NK-92 (cell line): ENCODE data around the gene ZNF536.

Source experiments
- DNase-seq: peaks from one replicate; lab custom pipeline; 2025; ENCODE audit not compliant: unreplicated experiment; lab: John Stamatoyannopoulos, UW

ZNF536 gene

GRCh38 chr19:30361721-30362120 is 10.5 kb upstream of the ZNF536 start:
- no peak for DNase-seq

GRCh38 chr19:30362156-30362754 is 9.9 kb upstream of the ZNF536 start:
- no peak for DNase-seq

GRCh38 chr19:30363073-30363472 is 9.1 kb upstream of the ZNF536 start:
- no peak for DNase-seq

- no peak for DNase-seq
Observed at GRCh38 chr19:30364866-30365800, 7.1 kb upstream of the ZNF536 start.

GRCh38 chr19:30366282-30366681 is 5.9 kb upstream of the ZNF536 start:
- DNase-seq: no peak

- no peak for DNase-seq
Observed at GRCh38 chr19:30367006-30367405, 5.2 kb upstream of the ZNF536 start.

- no peak for DNase-seq
Observed at GRCh38 chr19:30367421-30367820, 4.8 kb upstream of the ZNF536 start.

- no peak for DNase-seq
Observed at GRCh38 chr19:30369833-30370232, 2.4 kb upstream of the ZNF536 start.

GRCh38 chr19:30371161-30371836 is 885 bp upstream of the ZNF536 start:
- no peak for DNase-seq

GRCh38 chr19:30373593-30373992 is 1.4 kb downstream of the ZNF536 start:
- no peak for DNase-seq

- no peak for DNase-seq
Observed at GRCh38 chr19:30374539-30374864, 2.3 kb downstream of the ZNF536 start.

GRCh38 chr19:30374865-30375552 is 2.8 kb downstream of the ZNF536 start:
- no peak for DNase-seq

GRCh38 chr19:30375553-30376031 is 3.4 kb downstream of the ZNF536 start:
- DNase-seq: no peak

GRCh38 chr19:30376272-30376671 is 4.1 kb downstream of the ZNF536 start:
- no peak for DNase-seq

GRCh38 chr19:30376826-30377425 is 4.7 kb downstream of the ZNF536 start:
- DNase-seq: no peak

GRCh38 chr19:30378701-30379100 is 6.5 kb downstream of the ZNF536 start:
- DNase-seq: no peak

GRCh38 chr19:30379841-30380610 is 7.8 kb downstream of the ZNF536 start:
- no peak for DNase-seq

GRCh38 chr19:30381366-30381765 is 9.2 kb downstream of the ZNF536 start:
- DNase-seq: no peak

- DNase-seq: no peak
Observed at GRCh38 chr19:30385174-30385573, 13.0 kb downstream of the ZNF536 start.

- no peak for DNase-seq
Observed at GRCh38 chr19:30385666-30386065, 13.5 kb downstream of the ZNF536 start.
